ENCODE data around the gene FOXL1.

DNA sequence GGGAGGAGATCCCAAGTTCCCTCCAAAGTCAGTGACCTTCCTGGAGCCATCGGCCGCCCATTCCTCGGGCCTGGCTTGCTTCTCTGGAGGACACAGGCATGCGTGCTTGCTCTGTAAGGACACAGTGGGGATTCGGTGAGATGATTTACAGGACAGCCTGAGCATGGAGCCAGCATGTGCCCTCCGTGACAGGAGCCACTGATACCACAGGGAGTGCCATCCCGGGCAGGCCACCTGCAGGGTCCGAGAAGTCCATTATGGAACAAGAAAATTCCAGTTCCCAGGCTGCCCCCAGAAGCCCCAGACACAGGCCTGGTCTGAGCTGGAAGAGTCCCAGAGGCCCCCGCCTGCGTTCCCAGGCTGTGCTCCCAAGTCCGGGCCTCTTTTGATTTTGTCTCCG is 47.9 kb downstream of the FOXL1 start:
- TF ChIP-seq, protein P1, sequence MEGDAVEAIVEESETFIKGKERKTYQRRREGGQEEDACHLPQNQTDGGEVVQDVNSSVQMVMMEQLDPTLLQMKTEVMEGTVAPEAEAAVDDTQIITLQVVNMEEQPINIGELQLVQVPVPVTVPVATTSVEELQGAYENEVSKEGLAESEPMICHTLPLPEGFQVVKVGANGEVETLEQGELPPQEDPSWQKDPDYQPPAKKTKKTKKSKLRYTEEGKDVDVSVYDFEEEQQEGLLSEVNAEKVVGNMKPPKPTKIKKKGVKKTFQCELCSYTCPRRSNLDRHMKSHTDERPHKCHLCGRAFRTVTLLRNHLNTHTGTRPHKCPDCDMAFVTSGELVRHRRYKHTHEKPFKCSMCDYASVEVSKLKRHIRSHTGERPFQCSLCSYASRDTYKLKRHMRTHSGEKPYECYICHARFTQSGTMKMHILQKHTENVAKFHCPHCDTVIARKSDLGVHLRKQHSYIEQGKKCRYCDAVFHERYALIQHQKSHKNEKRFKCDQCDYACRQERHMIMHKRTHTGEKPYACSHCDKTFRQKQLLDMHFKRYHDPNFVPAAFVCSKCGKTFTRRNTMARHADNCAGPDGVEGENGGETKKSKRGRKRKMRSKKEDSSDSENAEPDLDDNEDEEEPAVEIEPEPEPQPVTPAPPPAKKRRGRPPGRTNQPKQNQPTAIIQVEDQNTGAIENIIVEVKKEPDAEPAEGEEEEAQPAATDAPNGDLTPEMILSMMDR (IDR thresholded peaks at IDR 0.05), result no peak
- no peak for TF ChIP-seq EP300 (IDR thresholded peaks at IDR 0.05)
- TF ChIP-seq POLR2A (IDR thresholded peaks at IDR 0.05), result no peak
- TF ChIP-seq POLR2AphosphoS5 (IDR thresholded peaks at IDR 0.05), result no peak

Measured in suprapubic skin (tissue), 4 donors.